ENCODE results near the gene HTRA3. TPM values are rescaled to one million over a fixed set of nuclear protein-coding genes. Genes with fewer than 3 reads are reported as not detected.

HTRA3 gene
- total and polyA plus RNA-seq, 2 of the 4 experiments (the other 2 are of a cell fraction), result 1.3 to 9.5 TPM

DNA sequence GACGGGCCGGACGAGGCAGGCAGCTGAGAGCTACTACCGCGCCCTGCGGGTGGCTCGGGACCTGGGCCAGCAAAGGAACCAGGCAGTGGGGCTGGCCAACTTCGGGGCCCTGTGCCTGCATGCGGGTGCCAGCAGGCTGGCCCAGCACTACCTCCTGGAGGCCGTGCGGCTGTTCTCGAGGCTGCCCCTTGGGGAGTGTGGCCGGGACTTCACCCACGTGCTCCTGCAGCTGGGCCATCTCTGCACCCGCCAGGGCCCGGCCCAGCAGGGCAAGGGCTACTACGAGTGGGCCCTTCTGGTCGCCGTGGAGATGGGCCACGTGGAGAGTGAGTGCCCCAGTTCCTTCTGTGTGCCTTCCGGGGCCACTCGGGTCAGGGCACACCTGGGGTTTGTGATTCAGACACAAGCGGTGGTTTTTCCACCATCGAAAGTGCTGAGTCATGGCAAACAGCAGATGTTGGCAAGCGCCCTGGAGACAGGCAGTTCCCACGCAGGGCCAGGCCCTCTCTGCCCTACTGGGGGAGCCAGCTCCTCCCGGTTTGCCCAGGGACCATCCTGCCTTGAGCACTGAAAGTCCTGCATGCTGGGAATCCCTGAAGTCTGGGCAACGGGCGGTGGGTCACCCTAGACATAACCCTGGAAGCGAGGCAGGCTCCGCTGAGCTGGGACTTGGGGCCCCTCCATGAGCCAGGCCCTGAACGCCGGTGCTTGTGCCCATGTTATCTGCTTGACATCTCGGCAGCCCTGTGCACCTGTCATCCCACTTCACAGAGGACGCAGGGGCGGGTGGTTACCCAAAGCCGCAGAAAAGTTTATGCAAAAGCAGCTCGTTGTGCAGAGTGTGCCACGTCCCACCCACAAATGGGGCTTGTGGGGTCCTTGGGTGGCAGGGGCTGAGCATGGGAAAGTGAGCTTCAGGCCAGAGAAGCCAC lies 41.0 kb upstream of the HTRA3 start (continued):
- TF ChIP-seq, protein P1, sequence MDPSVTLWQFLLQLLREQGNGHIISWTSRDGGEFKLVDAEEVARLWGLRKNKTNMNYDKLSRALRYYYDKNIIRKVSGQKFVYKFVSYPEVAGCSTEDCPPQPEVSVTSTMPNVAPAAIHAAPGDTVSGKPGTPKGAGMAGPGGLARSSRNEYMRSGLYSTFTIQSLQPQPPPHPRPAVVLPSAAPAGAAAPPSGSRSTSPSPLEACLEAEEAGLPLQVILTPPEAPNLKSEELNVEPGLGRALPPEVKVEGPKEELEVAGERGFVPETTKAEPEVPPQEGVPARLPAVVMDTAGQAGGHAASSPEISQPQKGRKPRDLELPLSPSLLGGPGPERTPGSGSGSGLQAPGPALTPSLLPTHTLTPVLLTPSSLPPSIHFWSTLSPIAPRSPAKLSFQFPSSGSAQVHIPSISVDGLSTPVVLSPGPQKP (IDR thresholded peaks at IDR 0.05; ENCODE audit: borderline replicate concordance, low read depth, low read length), result no peak
- TF ChIP-seq RFX5 (IDR thresholded peaks at IDR 0.05; ENCODE audit: low read depth, low read length), result no peak

All from IMR-90 (cell line).